ENCODE data around the gene TMC8. TPM values are rescaled to one million over a fixed set of nuclear protein-coding genes. Genes with fewer than 3 reads are reported as not detected.

TMC8 gene
- total and polyA plus RNA-seq, 7 donors, result 0.30 to 2.8 (median 0.89) TPM

DNA sequence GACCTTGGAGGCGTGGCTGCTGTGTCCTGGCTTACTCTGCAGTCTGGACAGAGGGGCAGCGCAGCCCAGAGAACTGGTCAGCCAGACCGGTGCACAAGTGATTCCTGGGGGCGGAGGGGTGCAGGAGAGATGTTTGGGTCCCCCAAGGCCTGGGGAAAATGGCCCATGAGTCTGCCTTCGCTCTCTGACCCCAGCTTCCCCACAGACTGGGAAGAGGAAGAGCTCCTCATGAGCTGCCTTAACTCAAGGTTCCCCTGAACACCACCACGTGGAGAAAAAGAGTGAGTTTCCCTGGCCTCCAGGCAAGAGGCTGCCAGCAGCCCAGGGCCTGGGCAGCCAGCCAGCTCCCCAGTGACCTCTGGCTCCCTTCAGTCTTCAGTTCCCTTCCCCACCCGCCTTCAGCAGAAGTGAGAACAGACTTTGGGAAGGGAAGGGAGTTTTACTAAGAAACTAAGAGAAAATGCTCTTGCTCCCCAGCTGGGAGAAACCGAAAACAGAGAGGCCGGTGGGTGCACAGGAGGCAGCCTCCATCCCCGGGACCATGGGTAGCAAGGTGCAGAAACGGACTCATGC, 13.7 kb downstream of the TMC8 start:
- intact Hi-C loops (cut with DNase I), result loop anchor here in 1 of 2 donors (5.0 kb wide), 1 partner anchor 38 kb away; no protein-coding TSS in a partner anchor
- DNase-seq (peak; percentile 78 to 84), ATAC-seq (peak in 1 of 4 donors; percentile 33)
- H3K4me1 ChIP-seq, result peaks cover 27% of the 10 kb centered on the region
- H3K27me3 ChIP-seq (ENCODE audit: insufficient read depth in 3 of 3, low read length in 2 of 3), result no peaks in the 10 kb centered on the region
- peak overlapping the region; percentile 30 for H3K27ac ChIP-seq
- WGBS, 3 donors, result 48 to 52% (median 51%) methylated on average over 10 to 11 of the region's 11 CpGs
- H3K4me3 ChIP-seq, result no peak overlapping the region
- no peak for TF ChIP-seq CTCF (IDR thresholded peaks at IDR 0.05)
- no peaks in the 10 kb centered on the region for H3K9me3 ChIP-seq
- no peaks in the 10 kb centered on the region for H3K36me3 ChIP-seq (ENCODE audit: insufficient read depth in 1 of 2, low read depth in 1 of 2)

DNA sequence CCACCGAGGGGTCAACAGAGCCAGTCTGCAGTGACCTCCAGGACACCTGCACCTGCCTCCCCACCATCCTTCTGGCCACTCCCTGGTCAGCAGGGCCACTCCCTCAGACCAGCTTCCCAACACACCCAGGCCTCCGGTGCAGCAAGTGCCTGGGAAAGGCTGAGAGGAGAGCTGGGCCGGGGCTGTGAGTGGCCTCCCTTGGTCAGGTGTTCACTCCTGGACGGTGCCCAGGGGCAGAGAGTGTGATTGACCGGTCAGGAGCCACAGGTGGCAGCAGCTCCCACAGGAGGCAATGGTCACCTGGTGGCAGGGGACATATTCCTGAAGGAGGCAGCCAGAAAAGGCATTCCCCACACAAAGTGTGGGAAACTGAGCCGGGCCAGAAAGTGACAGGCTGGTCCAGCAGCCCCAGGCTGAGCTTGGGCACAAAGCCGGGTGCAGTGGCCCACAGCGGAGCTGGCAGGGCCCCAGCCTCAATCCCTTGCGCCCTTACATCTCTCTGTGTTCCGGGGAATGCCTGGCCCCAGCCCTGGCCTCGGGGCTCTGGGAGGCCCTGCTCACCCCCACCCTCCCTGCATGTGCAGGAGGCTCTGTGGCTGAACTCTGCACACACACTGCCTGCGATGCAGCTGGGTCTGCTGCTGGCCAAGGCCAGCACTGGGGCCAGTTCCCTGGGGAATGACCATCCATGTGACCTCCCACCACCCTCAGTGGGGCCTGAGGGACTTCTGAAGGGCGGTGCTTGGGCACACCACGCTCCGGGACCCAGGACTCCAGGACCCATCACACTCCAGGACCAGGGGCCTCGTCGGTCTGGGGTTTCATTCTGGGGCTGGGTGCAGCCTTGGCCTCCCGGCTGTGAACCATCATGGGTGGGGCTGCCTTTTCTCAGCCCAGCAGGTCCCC, 14.4 kb downstream of the TMC8 start:
- WGBS, 3 donors, result 45 to 60% (median 50%) methylated on average over 14 to 18 of the region's 18 CpGs
- Histone ChIP-seq H3K4me1 (peaks cover 27% of the 10 kb centered on the region), H3K4me3 (no peak overlapping the region), H3K27me3 (ENCODE audit: insufficient read depth in 3 of 3, low read length in 2 of 3) (no peaks in the 10 kb centered on the region), H3K36me3 (ENCODE audit: insufficient read depth in 1 of 2, low read depth in 1 of 2) (no peaks in the 10 kb centered on the region), H3K9me3 (no peaks in the 10 kb centered on the region), H3K27ac (no peak overlapping the region)
- intact Hi-C loops (cut with DNase I), result loop anchor here in 1 of 2 donors (5.0 kb wide), 1 partner anchor 37 kb away; no protein-coding TSS in a partner anchor
- DNase-seq (peak in 1 of 2 donors; percentile 69), ATAC-seq (no peak)
- no peak for TF ChIP-seq CTCF (IDR thresholded peaks at IDR 0.05)

- peaks cover 17% of the 10 kb centered on the region for H3K4me1 ChIP-seq
- H3K9me3 ChIP-seq, result no peaks in the 10 kb centered on the region
- intact Hi-C loops (cut with DNase I), result no loop called here
- no peak for TF ChIP-seq CTCF (IDR thresholded peaks at IDR 0.05)
- DNase-seq (no peak), ATAC-seq (no peak)
- H3K27ac ChIP-seq, result no peak overlapping the region
- H3K27me3 ChIP-seq (ENCODE audit: insufficient read depth in 3 of 3, low read length in 2 of 3), result no peaks in the 10 kb centered on the region
- H3K36me3 ChIP-seq (ENCODE audit: insufficient read depth in 1 of 2, low read depth in 1 of 2), result no peaks in the 10 kb centered on the region
- 95 to 97% (median 96%) methylated on average over 7 of the region's 7 CpGs for WGBS, 3 donors
- H3K4me3 ChIP-seq, result no peak overlapping the region
Observed at GRCh38 chr17:78146471-78146869, 15.9 kb downstream of the TMC8 start.

DNA sequence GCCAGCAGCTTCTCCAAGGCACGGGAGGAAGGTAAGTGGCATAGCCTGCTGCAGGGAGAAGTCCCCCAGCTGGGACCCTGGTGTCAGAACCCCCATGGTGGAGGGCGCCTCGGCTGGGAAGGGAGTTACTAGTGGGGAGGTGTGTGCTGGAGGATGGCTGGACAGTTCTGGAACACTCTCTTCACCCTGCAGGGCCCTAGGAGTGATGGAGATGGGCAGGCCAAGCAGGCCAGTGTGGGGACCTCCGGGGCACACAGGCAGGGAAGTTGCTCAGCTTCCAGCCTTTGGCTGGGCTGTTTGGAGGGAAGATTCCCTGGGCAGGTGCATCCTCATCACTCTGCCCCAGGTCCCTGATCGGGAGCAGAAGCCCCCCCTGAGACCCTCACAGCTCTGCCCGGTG, 16.3 kb downstream of the TMC8 start:
- H3K27me3 ChIP-seq (ENCODE audit: insufficient read depth in 3 of 3, low read length in 2 of 3), result no peaks in the 10 kb centered on the region
- peaks cover 15% of the 10 kb centered on the region for H3K4me1 ChIP-seq
- 82 to 91% (median 87%) methylated on average over 6 of the region's 6 CpGs for WGBS, 3 donors

More for the DNA sequence above, 16.3 kb downstream of the TMC8 start:
- no peak overlapping the region for H3K27ac ChIP-seq
- intact Hi-C loops (cut with DNase I), result no loop called here
- no peak for TF ChIP-seq CTCF (IDR thresholded peaks at IDR 0.05)
- H3K9me3 ChIP-seq, result no peaks in the 10 kb centered on the region
- no peak overlapping the region for H3K4me3 ChIP-seq
- H3K36me3 ChIP-seq (ENCODE audit: insufficient read depth in 1 of 2, low read depth in 1 of 2), result no peaks in the 10 kb centered on the region
- DNase-seq (no peak), ATAC-seq (no peak)

All from psoas muscle (tissue), 8 donors.